Panc1 (cell line): ENCODE results near the gene DHRS7C. TPM values are rescaled to one million over a fixed set of nuclear protein-coding genes. Genes with fewer than 3 reads are reported as not detected.

Experiments
- ATAC-seq: fragments of 200-7000 bp; cut with Tn5 transposase; 2 replicates; pipeline ENCODE4 v1.9.1; 2020; ENCODE audit warnings: mild to moderate bottlenecking, moderate library complexity
- BruUV-seq: library from RNA; stranded (reverse); fragments of 400-500 nt; replicated peaks from 2 replicates; lab custom pipeline; 2021; lab: Mats Ljungman, UMichigan
- CTCF ChIA-PET: fragments of 300-600 bp; sonication (Branson Sonifier 250); formaldehyde crosslinking; loops from one replicate; lab custom pipeline; 2022; ENCODE audit warnings: antibody characterized with exemption; lab: Charles Lee
- POLR2A ChIA-PET: fragments of 300-600 bp; sonication (Branson Sonifier 250); formaldehyde crosslinking; loops from one replicate; lab custom pipeline; 2022; ENCODE audit warnings: antibody characterized with exemption; lab: Charles Lee
- DNase-seq: peaks from one replicate; pipeline ENCODE4 v3.0.0-alpha.2; 2010; ENCODE audit warnings: low read depth, low spot score
- H3K27ac ChIP-seq: 2 replicates; pipeline ENCODE4 v1.5.1; 2011; ENCODE audit warnings: mild to moderate bottlenecking, low read length, inconsistent platforms
- H3K27me3 ChIP-seq: fragments of 200-500 bp; sonication (Bioruptor generic); 2 replicates; pipeline ENCODE4 v1.6.0; 2014; ENCODE audit warnings: low read length, inconsistent platforms; ENCODE audit not compliant: control insufficient read depth, insufficient read depth
- H3K36me3 ChIP-seq: fragments of 200-500 bp; sonication (Bioruptor generic); 2 replicates; pipeline ENCODE4 v1.5.1; 2014; ENCODE audit warnings: inconsistent platforms, mild to moderate bottlenecking, low read length, moderate library complexity; ENCODE audit not compliant: control insufficient read depth, insufficient read depth
- H3K4me1 ChIP-seq: 2 replicates; pipeline ENCODE4 v1.5.1; 2011; ENCODE audit warnings: inconsistent platforms, mild to moderate bottlenecking, low read length, moderate library complexity; ENCODE audit not compliant: control insufficient read depth, insufficient read depth
- H3K4me3 ChIP-seq, 2 experiments: 2 replicates each; pipeline ENCODE4 v1.5.1; 2011 to 2012; ENCODE audit warnings: low read depth in 2 of 2, low read length in 2 of 2, mild to moderate bottlenecking in 2 of 2, inconsistent platforms in 1 of 2, moderate library complexity in 1 of 2
- H3K9me3 ChIP-seq: fragments of 200-500 bp; sonication (Bioruptor generic); 2 replicates; pipeline ENCODE4 v1.5.1; 2014; ENCODE audit warnings: low read depth, mild to moderate bottlenecking, inconsistent platforms, low read length, moderate library complexity; ENCODE audit not compliant: control insufficient read depth, insufficient read depth
- POLR2AphosphoS5 ChIP-seq: IDR thresholded peaks from 2 replicates; pipeline ENCODE4 v1.6.1; 2012; ENCODE audit warnings: mild to moderate bottlenecking, low read depth, low read length, moderate library complexity
- SIN3A ChIP-seq: IDR thresholded peaks from 2 replicates; pipeline ENCODE4 v1.6.1; 2012; ENCODE audit warnings: low read depth, mild to moderate bottlenecking, low read length, moderate library complexity, borderline replicate concordance; ENCODE audit not compliant: insufficient read depth
- TCF7L2 ChIP-seq: IDR thresholded peaks from 2 replicates; pipeline ENCODE4 v1.6.1; 2011; ENCODE audit warnings: mild to moderate bottlenecking, low read depth, low read length, inconsistent platforms
- in situ Hi-C: cut with HindIII; loops from 2 replicates; pipeline ENCODE4 v1.10.0; 2016; ENCODE audit warnings: low sequenced_read_pairs, low pct_unique_long_range_greater_than_20kb
- intact Hi-C: fragments of 100-400 bp; cut with micrococcal nuclease; formaldehyde crosslinking; loops from one replicate; pipeline ENCODE4 v1.10.0; 2022; ENCODE audit not compliant: unreplicated experiment
- total RNA-seq: library from RNA; stranded (reverse); gene quantifications from one replicate; pipeline ENCODE4 v1.2.1, GENCODE V29; 2021; ENCODE audit not compliant: unreplicated experiment
- TF ChIP-seq, protein P1 (sequence below), 2 experiments: IDR thresholded peaks; 2 replicates each; pipeline ENCODE4 v1.6.1; 2011 to 2012; ENCODE audit warnings: low read depth in 2 of 2, control low read depth in 1 of 2, low read length in 1 of 2, mild to moderate bottlenecking in 1 of 2, moderate library complexity in 1 of 2; ENCODE audit not compliant: insufficient read depth in 1 of 2
- TF ChIP-seq, protein P2 (sequence below): fragments of 450-650 bp; IDR thresholded peaks from 2 replicates; pipeline ENCODE4 v1.5.1; 2017; ENCODE audit warnings: mild to moderate bottlenecking

DHRS7C gene
- total RNA-seq, 1 experiment from 2014 or later = not detected

DNA sequence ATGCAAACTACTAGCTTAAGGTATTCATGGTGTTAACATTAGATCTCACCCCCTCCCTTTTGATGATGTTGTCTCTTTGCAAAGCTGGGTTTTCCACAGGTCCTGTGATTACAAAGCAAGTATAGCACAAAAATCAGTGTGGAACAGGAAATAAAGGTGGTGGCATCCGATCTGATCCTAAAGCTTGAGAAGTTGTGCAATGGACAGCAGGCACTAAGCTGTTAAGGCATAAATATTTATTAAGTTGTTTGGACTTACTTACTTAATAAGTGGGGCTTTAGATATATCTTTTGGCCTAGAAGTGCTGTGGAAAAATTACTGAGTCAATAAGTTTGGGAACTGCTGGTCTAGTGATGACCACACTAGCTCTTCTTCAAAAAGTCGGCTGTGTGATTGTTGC, 39.3 kb upstream of the DHRS7C start:
- ChIA-PET CTCF (no interaction called here), POLR2A (interaction anchor here (0.7 kb wide), 1 partner anchor 87 kb away, joined by 3 read pairs; no protein-coding TSS in a partner anchor)
- Histone ChIP-seq H3K36me3 (no peaks in the 10 kb centered on the region), H3K27ac (no peak overlapping the region), H3K4me1 (no peaks in the 10 kb centered on the region), H3K9me3 (no peaks in the 10 kb centered on the region), H3K27me3 (0 out of 2 replicates have a peak, but pooled peaks cover 2% of the 10 kb centered on the region), H3K4me3 (no peak overlapping the region)
- ATAC-seq = no peak
- no TSS peak for BruUV-seq
- TF ChIP-seq, protein P1, sequence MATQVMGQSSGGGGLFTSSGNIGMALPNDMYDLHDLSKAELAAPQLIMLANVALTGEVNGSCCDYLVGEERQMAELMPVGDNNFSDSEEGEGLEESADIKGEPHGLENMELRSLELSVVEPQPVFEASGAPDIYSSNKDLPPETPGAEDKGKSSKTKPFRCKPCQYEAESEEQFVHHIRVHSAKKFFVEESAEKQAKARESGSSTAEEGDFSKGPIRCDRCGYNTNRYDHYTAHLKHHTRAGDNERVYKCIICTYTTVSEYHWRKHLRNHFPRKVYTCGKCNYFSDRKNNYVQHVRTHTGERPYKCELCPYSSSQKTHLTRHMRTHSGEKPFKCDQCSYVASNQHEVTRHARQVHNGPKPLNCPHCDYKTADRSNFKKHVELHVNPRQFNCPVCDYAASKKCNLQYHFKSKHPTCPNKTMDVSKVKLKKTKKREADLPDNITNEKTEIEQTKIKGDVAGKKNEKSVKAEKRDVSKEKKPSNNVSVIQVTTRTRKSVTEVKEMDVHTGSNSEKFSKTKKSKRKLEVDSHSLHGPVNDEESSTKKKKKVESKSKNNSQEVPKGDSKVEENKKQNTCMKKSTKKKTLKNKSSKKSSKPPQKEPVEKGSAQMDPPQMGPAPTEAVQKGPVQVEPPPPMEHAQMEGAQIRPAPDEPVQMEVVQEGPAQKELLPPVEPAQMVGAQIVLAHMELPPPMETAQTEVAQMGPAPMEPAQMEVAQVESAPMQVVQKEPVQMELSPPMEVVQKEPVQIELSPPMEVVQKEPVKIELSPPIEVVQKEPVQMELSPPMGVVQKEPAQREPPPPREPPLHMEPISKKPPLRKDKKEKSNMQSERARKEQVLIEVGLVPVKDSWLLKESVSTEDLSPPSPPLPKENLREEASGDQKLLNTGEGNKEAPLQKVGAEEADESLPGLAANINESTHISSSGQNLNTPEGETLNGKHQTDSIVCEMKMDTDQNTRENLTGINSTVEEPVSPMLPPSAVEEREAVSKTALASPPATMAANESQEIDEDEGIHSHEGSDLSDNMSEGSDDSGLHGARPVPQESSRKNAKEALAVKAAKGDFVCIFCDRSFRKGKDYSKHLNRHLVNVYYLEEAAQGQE (IDR thresholded peaks at IDR 0.05; ENCODE audit: insufficient read depth in 1 of 2, low read depth in 2 of 2, low read length in 1 of 2) = no peak
- TF ChIP-seq POLR2AphosphoS5 (no peak), SIN3A (no peak), TCF7L2 (no peak)
- intact Hi-C loops (no loop called here), in situ Hi-C loops (no loop called here)
- DNase-seq = no peak

DNA sequence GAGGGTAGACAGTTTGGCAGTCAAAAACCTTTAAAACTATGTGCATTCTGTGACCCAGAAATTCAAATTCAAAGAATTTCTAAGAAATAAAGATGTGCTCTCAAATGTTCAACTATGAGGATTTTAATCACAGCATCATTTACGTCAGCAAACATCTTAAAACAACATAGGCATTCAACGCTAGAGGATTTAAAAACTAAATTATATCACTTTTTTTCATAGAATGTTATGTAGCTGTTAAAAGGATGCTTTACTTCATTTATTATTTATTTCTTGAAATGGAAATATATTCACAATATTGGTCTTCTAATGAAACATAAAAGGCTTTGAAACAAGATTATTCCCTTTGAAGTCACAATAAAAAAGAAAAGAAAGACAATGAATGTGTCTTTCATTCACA, 38.0 kb upstream of the DHRS7C start:
- intact Hi-C loops (no loop called here), in situ Hi-C loops (no loop called here)
- ChIA-PET POLR2A (no interaction called here), CTCF (interaction anchor here (0.7 kb wide), 1 partner anchor 84 kb away, joined by 3 read pairs; no protein-coding TSS in a partner anchor)
- Histone ChIP-seq H3K9me3 (no peaks in the 10 kb centered on the region), H3K36me3 (no peaks in the 10 kb centered on the region), H3K4me3 (no peak overlapping the region), H3K4me1 (no peaks in the 10 kb centered on the region), H3K27me3 (0 out of 2 replicates have a peak, but pooled peaks cover 2% of the 10 kb centered on the region), H3K27ac (no peak overlapping the region)
- no peak for ATAC-seq
- DNase-seq = no peak
- BruUV-seq = no TSS peak
- TF ChIP-seq TCF7L2 = no peak
- TF ChIP-seq SIN3A = no peak
- TF ChIP-seq, protein P2, sequence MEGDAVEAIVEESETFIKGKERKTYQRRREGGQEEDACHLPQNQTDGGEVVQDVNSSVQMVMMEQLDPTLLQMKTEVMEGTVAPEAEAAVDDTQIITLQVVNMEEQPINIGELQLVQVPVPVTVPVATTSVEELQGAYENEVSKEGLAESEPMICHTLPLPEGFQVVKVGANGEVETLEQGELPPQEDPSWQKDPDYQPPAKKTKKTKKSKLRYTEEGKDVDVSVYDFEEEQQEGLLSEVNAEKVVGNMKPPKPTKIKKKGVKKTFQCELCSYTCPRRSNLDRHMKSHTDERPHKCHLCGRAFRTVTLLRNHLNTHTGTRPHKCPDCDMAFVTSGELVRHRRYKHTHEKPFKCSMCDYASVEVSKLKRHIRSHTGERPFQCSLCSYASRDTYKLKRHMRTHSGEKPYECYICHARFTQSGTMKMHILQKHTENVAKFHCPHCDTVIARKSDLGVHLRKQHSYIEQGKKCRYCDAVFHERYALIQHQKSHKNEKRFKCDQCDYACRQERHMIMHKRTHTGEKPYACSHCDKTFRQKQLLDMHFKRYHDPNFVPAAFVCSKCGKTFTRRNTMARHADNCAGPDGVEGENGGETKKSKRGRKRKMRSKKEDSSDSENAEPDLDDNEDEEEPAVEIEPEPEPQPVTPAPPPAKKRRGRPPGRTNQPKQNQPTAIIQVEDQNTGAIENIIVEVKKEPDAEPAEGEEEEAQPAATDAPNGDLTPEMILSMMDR = no peak
- no peak for TF ChIP-seq POLR2AphosphoS5
- TF ChIP-seq, protein P1 (IDR thresholded peaks at IDR 0.05; ENCODE audit: insufficient read depth in 1 of 2, low read depth in 2 of 2, low read length in 1 of 2) = no peak
